Heart right ventricle (tissue), 16 donors: Measurements from ENCODE around the gene RTL10. TPM values are rescaled to one million over a fixed set of nuclear protein-coding genes. Genes with fewer than 3 reads are reported as not detected.

Experiments
- ATAC-seq, 8 donors: fragments of 200-7000 bp; cut with Tn5 transposase; one replicate each; pipeline ENCODE4 v1.9.1; 2020; ENCODE audit warnings: mild to moderate bottlenecking in 8 of 8, moderate library complexity in 8 of 8, moderate number of reproducible peaks in 1 of 8
- DNase-seq, 2 donors: peaks; one replicate each; pipeline ENCODE4 v3.0.0-alpha.2; 2020
- H3K27ac ChIP-seq, 10 donors: fragments of 200-600 bp; sonication (generic) in 2 of 10; one replicate each; pipeline versions ENCODE4 v1.5.0 to v1.8.0; 2020 to 2022; ENCODE audit warnings: mild to moderate bottlenecking in 3 of 10
- H3K27me3 ChIP-seq, 7 donors: fragments of 200-600 bp; one replicate each; pipeline ENCODE4 v1.8.0; 2021 to 2022; ENCODE audit warnings: mild to moderate bottlenecking in 2 of 7
- H3K36me3 ChIP-seq, 9 donors: fragments of 200-600 bp; sonication (generic) in 1 of 9; one replicate each; pipeline versions ENCODE4 v1.5.0 to v1.8.0; 2020 to 2022; ENCODE audit warnings: mild to moderate bottlenecking in 2 of 9
- H3K4me1 ChIP-seq, 9 donors: fragments of 200-600 bp; sonication (generic) in 1 of 9; one replicate each; pipeline versions ENCODE4 v1.5.0 to v1.8.0; 2020 to 2022; ENCODE audit warnings: mild to moderate bottlenecking in 4 of 9
- H3K4me3 ChIP-seq, 10 donors: fragments of 200-600 bp; sonication (generic) in 2 of 10; one replicate each; pipeline versions ENCODE4 v1.5.0 to v1.8.0; 2020 to 2022; ENCODE audit warnings: mild to moderate bottlenecking in 7 of 10, moderate library complexity in 2 of 10
- H3K9me3 ChIP-seq, 11 donors: fragments of 200-600 bp in 10 of 11; sonication (generic) in 2 of 11; one replicate each; pipeline versions ENCODE4 v1.5.0 to v1.8.0; 2013 to 2022; ENCODE audit warnings: mild to moderate bottlenecking in 2 of 11, control low read depth in 1 of 11, moderate library complexity in 1 of 11
- CTCF ChIP-seq, 9 donors: fragments of 200-600 bp; sonication (generic) in 2 of 9; IDR thresholded peaks; one replicate each; pipeline versions ENCODE4 v1.5.0 to v1.8.0; 2021 to 2022; ENCODE audit warnings: antibody characterized with exemption in 9 of 9, mild to moderate bottlenecking in 5 of 9, moderate library complexity in 1 of 9
- WGBS, 2 donors: extraction: QIAGEN DNeasy Blood & Tissue Kit; methylation state at CpG; one replicate each; pipeline ENCODE4 v1.1.7; 2013; ENCODE audit warnings: inconsistent platforms in 1 of 2; 5-methylcytosine and 5-hydroxymethylcytosine counted together
- intact Hi-C, 10 donors: fragments of 100-400 bp; cut with DNase I; formaldehyde crosslinking; loops; one replicate each; pipeline versions ENCODE4 v1.11.1 to v1.14.2; 2022
- polyA plus RNA-seq, 2 donors: library from polyadenylated mRNA; stranded (reverse); fragments of 200-250 nt; gene quantifications; one replicate each; pipeline ENCODE4 v1.2.3, GENCODE V29; 2013
- total RNA-seq, 10 donors: library from RNA; stranded (reverse); fragmentation: NEBNext Ultra II Directional in 3 of 10; extraction: Animal tissue kit (Norgen Biotek cat#: 25700) in 3 of 10; gene quantifications; one replicate each; pipeline versions ENCODE4 v1.2.1 to v1.2.4, GENCODE V29; 2021 to 2023
- donor health status: Arrhythmogenic right ventricular cardiomyopathy.
- donor health status: ischemic (EF 13 %, LVEDD 7.1; RV severe dilation, severe dysfunction).
- donor health status: healthy with polysubstance abuse.
- donor health status: DM: no; HTN: yes; CAD: no.
- donor health status: DM: no; HTN: no; CAD: no.
- donor health status: ischemic (EF 25% LVEDD 6.9; RV normal size, moderate dysfunction).
- donor health status: ischemic (EF 25% LVEDD 5.7; RV mildly dilated, moderate dysfunction).
- donor health status: healthy.
- donor health status: DM: yes; HTN: yes; CAD: no.
- donor health status: Ischemic cardiomyopathy.
- donor health status: ischemic (EF 35%, LVEDD 5.7; RV mildly dilated, moderate dysfunction).
- donor health status: nonischemic (EF 11% LVEDD 7.7; RV severe dilation, severe dysfunction).
- donor health status: DM: yes; HTN: yes; CAD: no.
- donor health status: PGD.
- donor health status: ischemic (EF 29% LVEDD 5.4; RV normal size, mild dysfunction).
- donor health status: nonischemic (EF 23%, LVEDD 6.1; RV moderate dilation, normal function).

The RTL10 gene
- total and polyA plus RNA-seq, 12 donors: 4.0 to 12.0 (median 7.1) TPM

- Histone ChIP-seq H3K4me3 (no peak overlapping the region), H3K27ac (no peak overlapping the region), H3K27me3 (no peaks in the 10 kb centered on the region), H3K36me3 (peaks cover 0 to 65% (median 16%) of the 10 kb centered on the region in 9 donors), H3K4me1 (peaks cover 0 to 26% (median 13%) of the 10 kb centered on the region in 9 donors), H3K9me3 (no peaks in the 10 kb centered on the region)
- no peak for TF ChIP-seq CTCF (IDR thresholded peaks at IDR 0.05)
- ATAC-seq (no peak), DNase-seq (no peak)
- 93 to 96% methylated on average over 23 of the region's 23 CpGs for WGBS, 2 donors
- intact Hi-C loops: loop anchor here in 1 of 10 donors (10.0 kb wide), 1 partner anchor 51 kb away; no protein-coding TSS in a partner anchor
These were observed 40.6 kb upstream of the RTL10 start for GRCh38 chr22:19895160-19895849.

- no peaks in the 10 kb centered on the region for H3K9me3 ChIP-seq
- DNase-seq: no peak
- H3K36me3 ChIP-seq: peaks cover 0 to 61% (median 16%) of the 10 kb centered on the region in 9 donors
- H3K27ac ChIP-seq: no peak overlapping the region
- TF ChIP-seq CTCF (IDR thresholded peaks at IDR 0.05): no peak
- ATAC-seq: no peak
- intact Hi-C loops: loop anchor here in 2 of 10 donors (5.0 to 10.0 kb wide), 2 partner anchors 49 to 51 kb away; no protein-coding TSS in a partner anchor
- H3K27me3 ChIP-seq: no peaks in the 10 kb centered on the region
- WGBS, 2 donors: 93 to 94% methylated on average over 15 of the region's 15 CpGs
- H3K4me1 ChIP-seq: peaks cover 0 to 30% (median 13%) of the 10 kb centered on the region in 9 donors
- no peak overlapping the region for H3K4me3 ChIP-seq
These were observed 38.7 kb upstream of the RTL10 start for GRCh38 chr22:19893363-19893762.

GRCh38 chr22:19892925-19893324, 38.3 kb upstream of the RTL10 start:
- ATAC-seq (no peak), DNase-seq (no peak)
- no peaks in the 10 kb centered on the region for H3K9me3 ChIP-seq
- WGBS, 2 donors: 91 to 93% methylated on average over 13 of the region's 13 CpGs
- H3K27me3 ChIP-seq: no peaks in the 10 kb centered on the region
- intact Hi-C loops: loop anchor here in 2 of 10 donors (5.0 to 10.0 kb wide), 2 partner anchors 48 to 51 kb away; no protein-coding TSS in a partner anchor
- H3K4me3 ChIP-seq: no peak overlapping the region
- H3K27ac ChIP-seq: peak overlapping the region in 1 of 10 donors; percentile 77
- peaks cover 0 to 57% (median 16%) of the 10 kb centered on the region in 9 donors for H3K36me3 ChIP-seq
- peaks cover 0 to 30% (median 13%) of the 10 kb centered on the region in 9 donors for H3K4me1 ChIP-seq
- no peak for TF ChIP-seq CTCF (IDR thresholded peaks at IDR 0.05)

- Histone ChIP-seq H3K4me3 (peak overlapping the region in 1 of 10 donors; percentile 8), H3K4me1 (peaks cover 0 to 34% (median 13%) of the 10 kb centered on the region in 9 donors), H3K9me3 (no peaks in the 10 kb centered on the region), H3K27me3 (no peaks in the 10 kb centered on the region), H3K27ac (peak overlapping the region in 1 of 10 donors; percentile 77), H3K36me3 (peaks cover 0 to 52% (median 16%) of the 10 kb centered on the region in 9 donors)
- no peak for TF ChIP-seq CTCF (IDR thresholded peaks at IDR 0.05)
- intact Hi-C loops: loop anchor here in 2 of 10 donors (5.0 to 10.0 kb wide), 2 partner anchors 48 to 50 kb away; no protein-coding TSS in a partner anchor
- WGBS, 2 donors: 55 to 68% methylated on average over 24 of the region's 24 CpGs
- DNase-seq: no peak
- ATAC-seq: peak in 2 of 8 donors; percentile 17 to 20
These were observed 37.7 kb upstream of the RTL10 start for GRCh38 chr22:19892257-19892879.
